ENCODE measurements around the gene SND1. TPM values are rescaled to one million over a fixed set of nuclear protein-coding genes. Genes with fewer than 3 reads are reported as not detected.
"Not testable (repeated sequence)": the region's sequence is repeated elsewhere in the genome, so short reads cannot be mapped to it uniquely, and the experiment has no call there.

Gene SND1
- total RNA-seq, 4 donors from 2014 or later, result 55.5 to 305 (median 80.1) TPM

- DNase-seq, result no peak
- H3K27ac ChIP-seq, result no peak overlapping the region
- H3K9me3 ChIP-seq, result no peaks in the 10 kb centered on the region
- H3K4me3 ChIP-seq, result no peak overlapping the region
- no peaks in the 10 kb centered on the region for H3K27me3 ChIP-seq
- TF ChIP-seq POLR2A (IDR thresholded peaks at IDR 0.05), result no peak
- H3K4me1 ChIP-seq, result no peaks in the 10 kb centered on the region
- peaks cover 0 to 8% (median 0%) of the 10 kb centered on the region in 3 donors for H3K36me3 ChIP-seq
Observed at GRCh38 chr7:127674361-127674760, 22.4 kb downstream of the SND1 start.

DNA sequence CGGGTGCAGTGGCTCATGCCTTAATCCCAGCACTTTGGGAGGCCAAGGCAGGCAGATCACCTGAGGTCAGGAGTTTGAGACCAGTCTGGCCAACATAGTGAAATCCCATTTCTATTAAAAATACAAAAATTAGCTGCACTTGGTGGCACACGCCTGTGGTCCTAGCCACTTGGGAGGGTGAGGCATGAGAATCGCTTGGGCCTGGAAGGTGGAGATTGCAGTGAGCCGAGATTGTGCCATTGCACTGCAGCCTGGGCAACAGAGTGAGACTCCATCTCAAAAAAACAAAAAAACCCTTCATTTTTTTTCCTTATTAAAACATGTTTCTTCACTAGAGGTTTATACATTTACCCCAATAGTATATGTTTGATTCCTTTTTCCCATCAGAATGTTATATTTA, 22.9 kb downstream of the SND1 start:
- H3K4me1 ChIP-seq, H3K27ac ChIP-seq, H3K36me3 ChIP-seq, DNase-seq, H3K4me3 ChIP-seq, H3K9me3 ChIP-seq, H3K27me3 ChIP-seq: not testable (repeated sequence)

GRCh38 chr7:127675721-127676120, 23.7 kb downstream of the SND1 start:
- no peak for DNase-seq
- no peaks in the 10 kb centered on the region for H3K27me3 ChIP-seq
- TF ChIP-seq, protein P1, sequence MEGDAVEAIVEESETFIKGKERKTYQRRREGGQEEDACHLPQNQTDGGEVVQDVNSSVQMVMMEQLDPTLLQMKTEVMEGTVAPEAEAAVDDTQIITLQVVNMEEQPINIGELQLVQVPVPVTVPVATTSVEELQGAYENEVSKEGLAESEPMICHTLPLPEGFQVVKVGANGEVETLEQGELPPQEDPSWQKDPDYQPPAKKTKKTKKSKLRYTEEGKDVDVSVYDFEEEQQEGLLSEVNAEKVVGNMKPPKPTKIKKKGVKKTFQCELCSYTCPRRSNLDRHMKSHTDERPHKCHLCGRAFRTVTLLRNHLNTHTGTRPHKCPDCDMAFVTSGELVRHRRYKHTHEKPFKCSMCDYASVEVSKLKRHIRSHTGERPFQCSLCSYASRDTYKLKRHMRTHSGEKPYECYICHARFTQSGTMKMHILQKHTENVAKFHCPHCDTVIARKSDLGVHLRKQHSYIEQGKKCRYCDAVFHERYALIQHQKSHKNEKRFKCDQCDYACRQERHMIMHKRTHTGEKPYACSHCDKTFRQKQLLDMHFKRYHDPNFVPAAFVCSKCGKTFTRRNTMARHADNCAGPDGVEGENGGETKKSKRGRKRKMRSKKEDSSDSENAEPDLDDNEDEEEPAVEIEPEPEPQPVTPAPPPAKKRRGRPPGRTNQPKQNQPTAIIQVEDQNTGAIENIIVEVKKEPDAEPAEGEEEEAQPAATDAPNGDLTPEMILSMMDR (IDR thresholded peaks at IDR 0.05), result no peak
- TF ChIP-seq POLR2A (IDR thresholded peaks at IDR 0.05), result no peak
- no peaks in the 10 kb centered on the region for H3K9me3 ChIP-seq
- no peak overlapping the region for H3K27ac ChIP-seq
- no peak overlapping the region for H3K4me3 ChIP-seq
- H3K4me1 ChIP-seq, result no peaks in the 10 kb centered on the region
- H3K36me3 ChIP-seq, result peaks cover 0 to 5% (median 0%) of the 10 kb centered on the region in 3 donors

- H3K36me3 ChIP-seq, result peaks cover 0 to 5% (median 0%) of the 10 kb centered on the region in 3 donors
- no peak overlapping the region for H3K4me3 ChIP-seq
- no peak overlapping the region for H3K27ac ChIP-seq
- no peaks in the 10 kb centered on the region for H3K4me1 ChIP-seq
- H3K9me3 ChIP-seq, result no peaks in the 10 kb centered on the region
- H3K27me3 ChIP-seq, result no peaks in the 10 kb centered on the region
- DNase-seq, result no peak
- TF ChIP-seq POLR2A (IDR thresholded peaks at IDR 0.05), result no peak
- TF ChIP-seq, protein P1 (IDR thresholded peaks at IDR 0.05), result no peak
Observed at GRCh38 chr7:127677433-127678230, 25.6 kb downstream of the SND1 start.

- no peaks in the 10 kb centered on the region for H3K9me3 ChIP-seq
Observed at GRCh38 chr7:127678337-127678736, 26.3 kb downstream of the SND1 start.

GRCh38 chr7:127678947-127679346, 27.0 kb downstream of the SND1 start:
- Histone ChIP-seq H3K4me1 (no peaks in the 10 kb centered on the region), H3K36me3 (peaks cover 0 to 5% (median 0%) of the 10 kb centered on the region in 3 donors), H3K27ac (no peak overlapping the region), H3K9me3 (no peaks in the 10 kb centered on the region), H3K27me3 (no peaks in the 10 kb centered on the region), H3K4me3 (no peak overlapping the region)
- no peak for DNase-seq
- TF ChIP-seq, protein P1 (IDR thresholded peaks at IDR 0.05), result no peak
- TF ChIP-seq POLR2A (IDR thresholded peaks at IDR 0.05), result no peak

More at GRCh38 chr7:127678337-127678736, 26.3 kb downstream of the SND1 start:
- DNase-seq, result no peak
- no peak overlapping the region for H3K27ac ChIP-seq
- TF ChIP-seq, protein P1 (IDR thresholded peaks at IDR 0.05), result no peak
- TF ChIP-seq POLR2A (IDR thresholded peaks at IDR 0.05), result no peak
- peaks cover 0 to 5% (median 0%) of the 10 kb centered on the region in 3 donors for H3K36me3 ChIP-seq
- H3K4me3 ChIP-seq, result no peak overlapping the region
- no peaks in the 10 kb centered on the region for H3K27me3 ChIP-seq
- H3K4me1 ChIP-seq, result no peaks in the 10 kb centered on the region
